ENCODE measurements around the gene ANKS1B. TPM values are rescaled to one million over a fixed set of nuclear protein-coding genes. Genes with fewer than 3 reads are reported as not detected.

The ANKS1B gene
- polyA plus RNA-seq, 3 donors, result not detected

- no peak for TF ChIP-seq CTCF (IDR thresholded peaks at IDR 0.05)
- H3K36me3 ChIP-seq (replicated peaks in 1 of 2; ENCODE audit: control insufficient read depth in 1 of 2, insufficient read depth in 2 of 2, low read length in 2 of 2), result no peaks in the 10 kb centered on the region
- intact Hi-C loops (cut with micrococcal nuclease), result no loop called here
- H3K27me3 Mint-ChIP-seq (ENCODE audit: low read depth in 3 of 3), result no peaks in the 10 kb centered on the region
- H3K79me2 ChIP-seq (ENCODE audit: insufficient read depth, low read length), result no peaks in the 10 kb centered on the region
- no peak overlapping the region for H2AFZ ChIP-seq (ENCODE audit: insufficient read depth, low read depth, low read length, poor library complexity, severe bottlenecking)
- no peaks in the 10 kb centered on the region for H3K36me3 Mint-ChIP-seq
- peaks cover 0 to 4% of the 10 kb centered on the region in 2 donors for H3K9me3 ChIP-seq (replicated peaks in 1 of 2; ENCODE audit: control insufficient read depth in 1 of 2, insufficient read depth in 1 of 2, low read length in 2 of 2)
- no peaks in the 10 kb centered on the region for H3K4me1 Mint-ChIP-seq
- H3K9me3 Mint-ChIP-seq, result peaks cover 0 to 7% (median 2%) of the 10 kb centered on the region in 7 donors
- H4K20me1 ChIP-seq (ENCODE audit: insufficient read depth, low read length), result no peaks in the 10 kb centered on the region
- no peak overlapping the region for H3K9ac ChIP-seq (ENCODE audit: insufficient read depth, low read length, poor library complexity, severe bottlenecking)
- H3K4me3 Mint-ChIP-seq, result no peak overlapping the region
- no peaks in the 10 kb centered on the region for H3K4me1 ChIP-seq (ENCODE audit: control insufficient read depth in 1 of 2, insufficient read depth in 2 of 2, low read length in 2 of 2)
- no peak overlapping the region for H3K27ac Mint-ChIP-seq
- no peak overlapping the region for H3K4me3 ChIP-seq (replicated peaks in 1 of 3; ENCODE audit: low read depth in 2 of 3, low read length in 3 of 3)
- no peak overlapping the region for H3K27ac ChIP-seq (ENCODE audit: low read depth in 1 of 2, low read length in 2 of 2)
- H3K4me2 ChIP-seq (replicated peaks; ENCODE audit: extremely low read depth, low read length, poor library complexity, severe bottlenecking), result no peak overlapping the region
- WGBS (ENCODE audit: insufficient coverage), result no CpG with 5 or more reads among the region's 5 CpGs
- no peak for DNase-seq
- H3K27me3 ChIP-seq (ENCODE audit: control insufficient read depth in 2 of 2, insufficient read depth in 2 of 2, low read length in 2 of 2), result no peaks in the 10 kb centered on the region
These were observed 114.7 kb downstream of the ANKS1B start for GRCh38 chr12:99870085-99870484.

GRCh38 chr12:99861731-99862130 lies 123.0 kb downstream of the ANKS1B start:
- Histone ChIP-seq H3K36me3 (replicated peaks in 1 of 2; ENCODE audit: control insufficient read depth in 1 of 2, insufficient read depth in 2 of 2, low read length in 2 of 2) (no peaks in the 10 kb centered on the region), H3K9ac (ENCODE audit: insufficient read depth, low read length, poor library complexity, severe bottlenecking) (no peak overlapping the region), H3K27me3 (ENCODE audit: control insufficient read depth in 2 of 2, insufficient read depth in 2 of 2, low read length in 2 of 2) (no peaks in the 10 kb centered on the region), H3K4me3 (replicated peaks in 1 of 3; ENCODE audit: low read depth in 2 of 3, low read length in 3 of 3) (no peak overlapping the region), H3K27ac (ENCODE audit: low read depth in 1 of 2, low read length in 2 of 2) (no peak overlapping the region), H3K79me2 (ENCODE audit: insufficient read depth, low read length) (no peaks in the 10 kb centered on the region), H2AFZ (ENCODE audit: insufficient read depth, low read depth, low read length, poor library complexity, severe bottlenecking) (no peak overlapping the region), H3K9me3 (replicated peaks in 1 of 2; ENCODE audit: control insufficient read depth in 1 of 2, insufficient read depth in 1 of 2, low read length in 2 of 2) (no peaks in the 10 kb centered on the region), H4K20me1 (ENCODE audit: insufficient read depth, low read length) (no peaks in the 10 kb centered on the region), H3K4me2 (replicated peaks; ENCODE audit: extremely low read depth, low read length, poor library complexity, severe bottlenecking) (no peak overlapping the region), H3K4me1 (ENCODE audit: control insufficient read depth in 1 of 2, insufficient read depth in 2 of 2, low read length in 2 of 2) (no peaks in the 10 kb centered on the region)
- H3K9me3 Mint-ChIP-seq, result peaks cover 0 to 4% (median 0%) of the 10 kb centered on the region in 7 donors
- intact Hi-C loops (cut with micrococcal nuclease), result no loop called here
- no peak for DNase-seq
- H3K4me3 Mint-ChIP-seq, result no peak overlapping the region
- H3K4me1 Mint-ChIP-seq, result no peaks in the 10 kb centered on the region
- H3K36me3 Mint-ChIP-seq, result no peaks in the 10 kb centered on the region
- TF ChIP-seq CTCF (IDR thresholded peaks at IDR 0.05), result no peak
- no peaks in the 10 kb centered on the region for H3K27me3 Mint-ChIP-seq (ENCODE audit: low read depth in 3 of 3)
- 100% methylated on average over 1 of the region's 4 CpGs for whole genome bisulfite sequencing (ENCODE audit: insufficient coverage)
- no peak overlapping the region for H3K27ac Mint-ChIP-seq

Data from CD14-positive monocyte (primary cell).